ENCODE results near the gene MS4A15.

The MS4A15 gene

DNA sequence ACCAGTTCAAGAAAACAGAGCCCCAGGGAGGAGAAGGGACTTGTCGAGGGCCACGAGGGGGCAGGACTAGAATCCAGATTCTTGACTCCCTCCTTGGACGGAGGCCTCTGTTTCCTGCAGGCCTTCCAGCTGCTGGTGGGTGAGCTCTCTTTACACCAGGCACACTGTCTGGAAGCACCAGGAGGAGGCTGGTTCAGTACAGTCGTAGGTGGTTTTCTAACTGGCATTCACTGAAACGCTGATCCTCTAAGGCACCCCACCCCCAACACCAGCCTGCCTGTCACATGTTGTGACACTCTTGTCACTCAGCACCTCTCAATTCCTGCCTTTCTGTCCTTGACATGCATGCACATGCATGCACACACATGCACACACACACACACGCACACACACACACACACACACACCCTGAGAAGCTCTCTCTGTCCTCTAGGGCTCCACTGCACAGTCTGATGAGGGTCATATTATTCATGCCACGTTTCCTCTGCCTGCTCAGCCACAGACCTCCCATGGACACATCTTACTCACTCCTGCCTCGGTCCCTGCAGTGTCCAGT, 29.2 kb downstream of the MS4A15 start:
- peaks cover 5% of the 10 kb centered on the region for H3K4me1 ChIP-seq (ENCODE audit: control insufficient read depth, insufficient read depth, low read length)
- no peaks in the 10 kb centered on the region for H3K27me3 ChIP-seq (ENCODE audit: control insufficient read depth in 1 of 2, insufficient read depth in 2 of 2, low read length in 2 of 2)
- H3K9ac ChIP-seq (ENCODE audit: low read length in 2 of 2): no peak overlapping the region
- H3K36me3 ChIP-seq (ENCODE audit: control insufficient read depth in 2 of 2, insufficient read depth in 2 of 2, low read length in 2 of 2): no peaks in the 10 kb centered on the region
- no peak overlapping the region for H3K4me3 ChIP-seq (ENCODE audit: low read length in 2 of 2)
- H3K27ac ChIP-seq (ENCODE audit: low read length): no peak overlapping the region
- no peaks in the 10 kb centered on the region for H3K9me3 ChIP-seq (ENCODE audit: control insufficient read depth in 2 of 2, low read length in 2 of 2)

DNA sequence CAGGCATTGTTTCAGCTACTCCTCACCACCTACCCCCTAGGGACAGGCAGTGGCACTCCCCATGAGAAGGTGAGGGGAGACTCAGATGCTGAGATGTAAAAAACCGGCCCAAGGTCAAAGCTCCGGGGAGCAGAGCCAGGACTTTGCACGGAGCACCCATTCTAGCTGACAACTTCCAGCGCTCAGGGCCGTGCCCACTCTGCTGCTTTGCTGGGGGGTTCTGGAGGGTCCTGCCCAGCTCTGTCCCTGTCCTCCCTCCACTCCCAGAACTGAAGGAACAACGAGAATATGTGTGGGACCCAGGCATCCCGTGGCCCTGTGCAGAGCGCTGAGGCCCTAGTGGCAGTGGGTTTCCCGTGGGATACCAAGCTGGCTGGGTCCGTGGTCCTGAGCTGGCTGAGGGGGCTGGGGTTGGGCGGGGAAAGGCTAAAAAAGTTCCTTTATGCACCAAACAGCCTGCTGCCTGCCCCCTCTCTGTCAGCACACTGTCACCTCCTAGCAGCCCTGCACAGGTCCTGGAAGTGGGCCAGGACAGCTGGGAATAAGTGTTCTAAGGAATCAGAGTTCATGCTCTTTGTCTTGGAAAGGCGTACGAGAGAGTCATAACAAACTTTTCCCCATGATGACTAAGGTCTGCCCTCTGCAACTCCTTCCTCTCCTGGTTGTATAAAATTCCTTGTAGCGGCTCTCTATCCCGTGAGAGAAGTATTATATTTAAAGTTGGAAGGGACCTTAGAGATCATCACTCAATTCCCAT, 30.3 kb downstream of the MS4A15 start:
- Histone ChIP-seq H3K36me3 (ENCODE audit: control insufficient read depth in 2 of 2, insufficient read depth in 2 of 2, low read length in 2 of 2) (no peaks in the 10 kb centered on the region), H3K27me3 (ENCODE audit: control insufficient read depth in 1 of 2, insufficient read depth in 2 of 2, low read length in 2 of 2) (no peaks in the 10 kb centered on the region), H3K9ac (ENCODE audit: low read length in 2 of 2) (no peak overlapping the region), H3K27ac (ENCODE audit: low read length) (no peak overlapping the region), H3K4me3 (ENCODE audit: low read length in 2 of 2) (no peak overlapping the region), H3K9me3 (ENCODE audit: control insufficient read depth in 2 of 2, low read length in 2 of 2) (no peaks in the 10 kb centered on the region), H3K4me1 (ENCODE audit: control insufficient read depth, insufficient read depth, low read length) (peaks cover 5% of the 10 kb centered on the region)

DNA sequence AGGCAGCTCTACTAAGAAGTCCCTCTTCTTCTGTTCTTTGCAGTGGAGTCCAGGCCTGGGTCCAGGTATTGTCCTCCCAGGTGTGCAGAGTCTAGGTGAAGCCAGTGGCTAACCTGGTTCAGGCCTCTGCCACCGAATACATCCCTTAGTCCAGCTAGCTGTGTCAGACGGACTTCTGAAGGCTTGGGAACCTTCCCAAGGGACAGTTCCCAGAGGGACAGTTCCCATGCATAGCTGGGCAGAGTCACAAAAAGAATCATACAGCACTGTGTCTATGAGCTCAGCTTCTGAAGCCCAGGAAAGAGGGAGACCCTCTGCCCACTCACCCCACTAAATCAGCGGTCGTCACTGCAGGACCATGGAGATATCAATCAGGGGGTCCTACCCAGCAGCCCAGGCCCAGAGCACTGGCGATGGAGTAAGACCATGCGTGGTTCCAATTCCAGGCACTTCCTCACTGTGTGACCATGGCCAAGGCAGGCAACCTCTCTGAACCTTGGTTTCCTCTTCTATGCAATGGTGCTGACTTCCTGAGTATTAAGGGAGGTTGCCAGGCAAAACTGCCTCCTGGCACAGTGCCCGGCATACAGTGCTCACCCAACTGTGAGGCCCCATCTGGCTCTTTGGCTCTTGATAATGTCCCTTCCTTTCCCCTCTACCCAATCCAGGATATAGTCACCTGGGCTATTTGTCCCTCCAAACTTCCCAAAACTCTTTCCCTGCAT, 31.9 kb downstream of the MS4A15 start:
- no peaks in the 10 kb centered on the region for H3K36me3 ChIP-seq (ENCODE audit: control insufficient read depth in 2 of 2, insufficient read depth in 2 of 2, low read length in 2 of 2)
- H3K4me1 ChIP-seq (ENCODE audit: control insufficient read depth, insufficient read depth, low read length): peaks cover 5% of the 10 kb centered on the region
- H3K27ac ChIP-seq (ENCODE audit: low read length): no peak overlapping the region
- H3K4me3 ChIP-seq (ENCODE audit: low read length in 2 of 2): no peak overlapping the region
- no peaks in the 10 kb centered on the region for H3K9me3 ChIP-seq (ENCODE audit: control insufficient read depth in 2 of 2, low read length in 2 of 2)
- no peaks in the 10 kb centered on the region for H3K27me3 ChIP-seq (ENCODE audit: control insufficient read depth in 1 of 2, insufficient read depth in 2 of 2, low read length in 2 of 2)
- H3K9ac ChIP-seq (ENCODE audit: low read length in 2 of 2): no peak overlapping the region

DNA sequence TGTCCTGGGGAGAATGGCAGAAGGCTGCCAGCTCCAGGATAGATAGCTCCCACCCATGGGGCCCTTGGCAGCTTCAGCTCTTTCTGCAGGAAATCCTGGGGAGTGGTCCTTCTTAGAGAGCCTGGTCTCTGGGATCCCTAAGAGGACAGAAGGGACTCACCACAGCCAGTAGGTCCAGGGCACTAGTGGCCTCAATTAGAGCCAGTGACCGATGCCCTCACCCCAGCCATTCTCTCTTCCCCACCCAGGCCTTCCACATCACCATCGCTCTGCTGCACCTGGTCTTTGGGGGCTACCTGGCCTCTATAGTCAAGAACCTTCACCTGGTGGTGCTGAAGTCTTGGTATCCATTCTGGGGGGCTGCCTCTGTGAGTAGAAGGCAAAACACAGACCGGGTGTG, 34.1 kb downstream of the MS4A15 start:
- no peak overlapping the region for H3K4me3 ChIP-seq (ENCODE audit: low read length in 2 of 2)
- H3K36me3 ChIP-seq (ENCODE audit: control insufficient read depth in 2 of 2, insufficient read depth in 2 of 2, low read length in 2 of 2): no peaks in the 10 kb centered on the region
- no peak overlapping the region for H3K27ac ChIP-seq (ENCODE audit: low read length)
- peaks cover 5% of the 10 kb centered on the region for H3K4me1 ChIP-seq (ENCODE audit: control insufficient read depth, insufficient read depth, low read length)
- H3K9me3 ChIP-seq (ENCODE audit: control insufficient read depth in 2 of 2, low read length in 2 of 2): no peaks in the 10 kb centered on the region
- no peaks in the 10 kb centered on the region for H3K27me3 ChIP-seq (ENCODE audit: control insufficient read depth in 1 of 2, insufficient read depth in 2 of 2, low read length in 2 of 2)
- H3K9ac ChIP-seq (ENCODE audit: low read length in 2 of 2): no peak overlapping the region

DNA sequence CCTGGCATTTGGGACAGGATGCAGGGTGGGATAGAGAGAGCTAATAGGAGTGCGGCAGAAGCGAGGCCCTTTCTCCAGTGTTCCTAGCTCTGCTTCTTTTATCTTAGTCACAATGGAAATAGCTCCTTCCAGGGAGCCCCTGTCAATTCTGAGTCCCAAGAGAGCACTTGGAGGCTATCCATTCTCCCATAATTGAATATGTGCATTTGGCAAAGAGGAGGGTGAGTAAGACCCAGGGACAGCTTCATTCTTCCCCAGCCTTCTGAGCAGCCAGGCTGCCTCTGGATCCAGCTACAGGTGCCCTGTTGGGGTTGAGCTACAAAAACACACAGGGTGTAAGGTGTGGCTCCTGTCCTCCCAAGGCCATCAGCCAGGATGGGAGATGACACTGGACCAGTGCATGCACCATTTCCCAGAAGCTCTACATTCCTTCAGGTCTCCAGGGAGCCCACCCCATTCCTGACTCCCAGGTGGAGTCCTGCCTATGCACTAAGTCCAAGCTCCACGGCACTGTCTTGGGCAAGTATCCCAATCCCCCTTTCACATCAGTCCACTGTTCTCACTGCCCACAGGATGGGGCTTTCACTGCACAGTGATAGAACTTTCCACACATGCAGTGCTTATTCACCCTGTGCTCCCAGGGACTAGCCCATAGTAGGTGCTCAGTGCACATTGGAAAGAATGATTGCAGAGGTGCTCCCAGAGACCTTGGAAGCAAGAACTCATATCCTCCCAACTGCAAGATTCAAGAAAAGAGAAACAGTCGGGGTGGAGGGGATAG, 34.7 kb downstream of the MS4A15 start:
- H3K9ac ChIP-seq (ENCODE audit: low read length in 2 of 2): no peak overlapping the region
- no peaks in the 10 kb centered on the region for H3K36me3 ChIP-seq (ENCODE audit: control insufficient read depth in 2 of 2, insufficient read depth in 2 of 2, low read length in 2 of 2)
- no peak overlapping the region for H3K27ac ChIP-seq (ENCODE audit: low read length)
- no peaks in the 10 kb centered on the region for H3K9me3 ChIP-seq (ENCODE audit: control insufficient read depth in 2 of 2, low read length in 2 of 2)
- H3K27me3 ChIP-seq (ENCODE audit: control insufficient read depth in 1 of 2, insufficient read depth in 2 of 2, low read length in 2 of 2): no peaks in the 10 kb centered on the region
- H3K4me1 ChIP-seq (ENCODE audit: control insufficient read depth, insufficient read depth, low read length): peaks cover 5% of the 10 kb centered on the region
- H3K4me3 ChIP-seq (ENCODE audit: low read length in 2 of 2): no peak overlapping the region

DNA sequence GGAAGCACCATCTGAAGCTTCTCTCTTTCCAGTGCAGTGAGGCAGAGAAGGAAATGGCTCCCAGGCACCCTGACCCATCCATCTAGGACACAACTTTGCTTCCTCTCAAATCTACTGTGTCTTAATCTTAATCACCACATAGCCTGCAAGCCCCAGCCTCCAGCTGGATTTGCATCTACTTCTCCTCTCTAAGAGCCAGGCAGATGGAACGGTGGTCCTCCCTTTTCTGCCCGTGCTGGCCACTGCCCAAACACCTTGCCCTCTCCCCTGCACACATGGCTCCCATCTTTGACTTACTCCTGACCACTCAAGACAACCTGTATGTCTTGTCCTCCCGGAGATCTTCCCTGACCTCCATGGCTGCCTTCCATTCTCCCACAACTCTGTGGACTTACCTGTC, 35.9 kb downstream of the MS4A15 start:
- H3K27me3 ChIP-seq (ENCODE audit: control insufficient read depth in 1 of 2, insufficient read depth in 2 of 2, low read length in 2 of 2): no peaks in the 10 kb centered on the region
- H3K27ac ChIP-seq (ENCODE audit: low read length): no peak overlapping the region
- peaks cover under 1% of the 10 kb centered on the region for H3K4me1 ChIP-seq (ENCODE audit: control insufficient read depth, insufficient read depth, low read length)

DNA sequence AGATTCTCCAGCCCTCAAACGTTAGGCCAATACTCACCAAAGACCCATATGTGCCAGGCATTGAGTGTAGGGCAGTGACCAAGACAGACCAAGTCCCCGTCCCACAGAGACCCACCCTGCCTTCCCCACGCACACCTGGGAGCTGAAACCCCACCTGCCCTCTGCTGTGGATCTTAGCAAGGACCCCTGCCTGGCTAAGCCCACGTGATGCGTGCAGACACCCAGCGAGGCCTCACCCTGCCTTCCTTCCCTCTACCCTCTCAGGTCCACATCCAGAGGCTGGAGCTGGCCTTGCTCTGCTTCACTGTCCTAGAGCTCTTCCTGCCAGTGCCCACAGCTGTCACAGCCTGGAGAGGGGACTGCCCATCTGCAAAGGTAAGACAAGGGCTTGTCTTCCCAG, 38.6 kb downstream of the MS4A15 start:
- Histone ChIP-seq H3K9me3 (ENCODE audit: control insufficient read depth in 2 of 2, low read length in 2 of 2) (peaks cover 0 to 8% of the 10 kb centered on the region in 2 donors), H3K27ac (ENCODE audit: low read length) (no peak overlapping the region), H3K27me3 (ENCODE audit: control insufficient read depth in 1 of 2, insufficient read depth in 2 of 2, low read length in 2 of 2) (peaks cover 3 to 5% of the 10 kb centered on the region in 2 donors), H3K9ac (ENCODE audit: low read length in 2 of 2) (no peak overlapping the region), H3K4me3 (ENCODE audit: low read length in 2 of 2) (no peak overlapping the region), H3K36me3 (ENCODE audit: control insufficient read depth in 2 of 2, insufficient read depth in 2 of 2, low read length in 2 of 2) (no peaks in the 10 kb centered on the region), H3K4me1 (ENCODE audit: control insufficient read depth, insufficient read depth, low read length) (no peaks in the 10 kb centered on the region)

More for the DNA sequence above, 35.9 kb downstream of the MS4A15 start:
- Histone ChIP-seq H3K9ac (ENCODE audit: low read length in 2 of 2) (no peak overlapping the region), H3K9me3 (ENCODE audit: control insufficient read depth in 2 of 2, low read length in 2 of 2) (peaks cover 0 to 6% of the 10 kb centered on the region in 2 donors), H3K4me3 (ENCODE audit: low read length in 2 of 2) (no peak overlapping the region), H3K36me3 (ENCODE audit: control insufficient read depth in 2 of 2, insufficient read depth in 2 of 2, low read length in 2 of 2) (no peaks in the 10 kb centered on the region)

DNA sequence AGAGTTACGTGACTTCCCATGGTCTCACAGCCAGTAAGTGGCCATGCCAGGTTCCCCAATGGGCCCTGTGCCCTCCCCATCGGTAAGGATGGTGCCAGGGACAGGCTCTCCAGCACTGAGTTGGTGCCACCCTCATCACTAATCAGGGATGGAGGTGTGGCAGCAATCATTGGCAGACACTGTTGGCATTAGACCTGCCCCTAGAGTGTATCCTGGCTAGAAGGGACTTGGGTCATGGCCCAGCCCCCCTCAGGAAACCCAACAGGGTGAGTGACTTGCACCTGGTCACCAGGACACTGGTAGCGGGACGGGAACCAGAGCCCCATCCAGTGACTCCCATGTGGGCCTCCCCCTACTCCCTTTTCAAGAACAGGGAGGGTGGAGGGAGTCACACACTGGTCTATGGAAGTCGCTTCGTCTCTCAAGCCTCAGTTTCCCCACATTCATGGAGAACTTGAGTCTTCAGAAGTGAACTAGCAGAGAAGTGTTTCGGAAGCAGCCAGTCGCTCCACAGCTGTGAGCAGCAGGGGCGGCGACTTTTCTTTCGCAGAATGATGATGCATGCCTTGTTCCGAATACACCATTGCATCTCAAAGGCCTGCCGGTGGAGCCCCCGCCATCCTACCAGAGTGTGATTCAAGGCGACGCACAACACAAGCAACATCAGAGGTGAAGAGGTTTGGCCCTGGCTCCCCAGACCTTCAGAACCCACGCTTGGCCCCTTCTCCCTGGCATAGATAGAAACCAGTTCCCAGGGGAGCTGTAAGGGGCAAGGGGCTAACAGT, 41.4 kb downstream of the MS4A15 start:
- Histone ChIP-seq H3K4me1 (ENCODE audit: control insufficient read depth, insufficient read depth, low read length) (no peaks in the 10 kb centered on the region), H3K9me3 (ENCODE audit: control insufficient read depth in 2 of 2, low read length in 2 of 2) (peaks cover 0 to 8% of the 10 kb centered on the region in 2 donors), H3K4me3 (ENCODE audit: low read length in 2 of 2) (no peak overlapping the region), H3K27me3 (ENCODE audit: control insufficient read depth in 1 of 2, insufficient read depth in 2 of 2, low read length in 2 of 2) (peaks cover 3 to 5% of the 10 kb centered on the region in 2 donors), H3K27ac (ENCODE audit: low read length) (no peak overlapping the region), H3K9ac (ENCODE audit: low read length in 2 of 2) (no peak overlapping the region), H3K36me3 (ENCODE audit: control insufficient read depth in 2 of 2, insufficient read depth in 2 of 2, low read length in 2 of 2) (no peaks in the 10 kb centered on the region)

DNA sequence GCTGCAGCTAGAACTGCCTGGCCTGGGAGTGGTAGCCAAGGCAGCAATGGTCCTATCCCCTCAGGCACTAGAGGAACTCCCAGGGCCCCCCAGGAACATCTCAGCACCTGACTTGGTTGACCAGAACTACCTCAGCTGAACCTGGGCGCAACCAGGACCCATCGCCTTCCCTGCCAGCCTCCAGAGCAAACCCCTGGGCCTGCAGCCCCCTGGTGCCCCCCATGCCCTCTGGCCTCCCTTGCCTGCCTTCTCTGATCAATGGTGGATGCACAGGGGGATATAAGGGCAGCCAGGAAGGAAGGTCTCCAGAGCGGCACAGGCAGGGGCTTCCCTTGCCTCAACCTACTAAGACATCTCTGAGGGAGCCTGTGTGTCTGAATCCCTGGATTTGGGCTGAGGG, 42.0 kb downstream of the MS4A15 start:
- Histone ChIP-seq H3K4me3 (ENCODE audit: low read length in 2 of 2) (no peak overlapping the region), H3K27ac (ENCODE audit: low read length) (no peak overlapping the region), H3K4me1 (ENCODE audit: control insufficient read depth, insufficient read depth, low read length) (no peaks in the 10 kb centered on the region), H3K27me3 (ENCODE audit: control insufficient read depth in 1 of 2, insufficient read depth in 2 of 2, low read length in 2 of 2) (peaks cover 3 to 5% of the 10 kb centered on the region in 2 donors), H3K9me3 (ENCODE audit: control insufficient read depth in 2 of 2, low read length in 2 of 2) (peaks cover 0 to 8% of the 10 kb centered on the region in 2 donors), H3K36me3 (ENCODE audit: control insufficient read depth in 2 of 2, insufficient read depth in 2 of 2, low read length in 2 of 2) (no peaks in the 10 kb centered on the region), H3K9ac (ENCODE audit: low read length in 2 of 2) (no peak overlapping the region)

DNA sequence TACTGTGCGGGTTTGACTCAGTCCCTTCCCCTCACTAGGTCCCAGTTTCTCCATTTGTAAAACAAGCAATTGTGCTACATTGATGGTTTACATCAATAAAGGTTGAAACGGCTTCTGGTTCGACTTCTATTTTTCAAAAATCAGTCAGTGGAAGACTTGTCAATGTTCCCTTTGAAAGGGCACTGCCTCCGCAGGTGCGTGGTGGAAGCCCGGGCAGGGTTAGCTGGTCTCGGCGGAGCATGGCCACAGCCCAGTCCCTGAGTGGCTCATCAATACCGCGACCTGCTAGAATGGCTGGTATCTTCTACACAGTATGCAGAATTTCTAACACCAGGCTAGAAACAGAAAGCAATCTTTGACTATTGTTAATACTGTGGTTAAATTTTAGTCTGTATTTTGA, 44.5 kb downstream of the MS4A15 start:
- Histone ChIP-seq H3K27ac (ENCODE audit: low read length) (no peak overlapping the region), H3K36me3 (ENCODE audit: control insufficient read depth in 2 of 2, insufficient read depth in 2 of 2, low read length in 2 of 2) (no peaks in the 10 kb centered on the region), H3K4me3 (ENCODE audit: low read length in 2 of 2) (no peak overlapping the region), H3K4me1 (ENCODE audit: control insufficient read depth, insufficient read depth, low read length) (no peaks in the 10 kb centered on the region), H3K27me3 (ENCODE audit: control insufficient read depth in 1 of 2, insufficient read depth in 2 of 2, low read length in 2 of 2) (peaks cover 3 to 5% of the 10 kb centered on the region in 2 donors), H3K9me3 (ENCODE audit: control insufficient read depth in 2 of 2, low read length in 2 of 2) (peaks cover 0 to 8% of the 10 kb centered on the region in 2 donors), H3K9ac (ENCODE audit: low read length in 2 of 2) (no peak overlapping the region)
